K562 (cell line): Measurements from ENCODE around the gene C2orf76. TPM values are rescaled to one million over a fixed set of nuclear protein-coding genes. Genes with fewer than 3 reads are reported as not detected.

ENCODE experiments used
- ATAC-seq: fragments of 200-7000 bp; cut with Tn5 transposase; 3 replicates; pipeline ENCODE4 v1.9.1; 2020; ENCODE audit warnings: moderate library complexity
- BruUV-seq: library from RNA; stranded (reverse); fragments of 400-500 nt; replicated peaks from 2 replicates; lab custom pipeline; 2021; lab: Mats Ljungman, UMichigan
- CTCF ChIA-PET: fragments of 300-600 bp; formaldehyde crosslinking; extraction: SDS; loops from one replicate; lab custom pipeline; 2021; ENCODE audit warnings: low intra/inter-chr PET ratio; lab: Yijun Ruan, JAX
- POLR2A ChIA-PET: fragments of 300-600, 350-650 bp; sonication (Branson Sonifier 250); formaldehyde crosslinking; extraction: SDS; loops from one replicate; lab custom pipeline; 2021; ENCODE audit warnings: antibody characterized with exemption, inconsistent platforms; lab: Yijun Ruan, JAX
- DNase-seq, 4 experiments: peaks; one replicate each; pipeline versions ENCODE4 v3.0.0 to v3.0.0-alpha.2; 2011 to 2018; ENCODE audit warnings: low spot score in 3 of 4, mixed read lengths in 3 of 4; ENCODE audit errors: extremely low read depth in 1 of 4
- FAIRE-seq: peaks from 2 replicates; lab custom pipeline; 2011; peaks lifted over from hg19 to GRCh38; lab: Jason Lieb, UNC
- H2AFZ ChIP-seq: 2 replicates; pipeline ENCODE4 v1.6.0; 2011; ENCODE audit warnings: low read depth, low read length, control low read depth, inconsistent platforms
- H3K27ac ChIP-seq: fragments of 200-600 bp; 3 replicates; pipeline ENCODE4 v1.8.0; 2011; ENCODE audit warnings: low read depth, mild to moderate bottlenecking, control low read depth, inconsistent platforms, low read length, moderate library complexity, mixed read lengths; ENCODE audit errors: extremely low read depth
- H3K27me3 ChIP-seq, 2 experiments: fragments of 300-600 bp in 1 of 2; 2 replicates in 1 of 2; 3 replicates in 1 of 2; pipeline versions ENCODE4 v1.6.0 to v1.8.0; 2011; ENCODE audit warnings: inconsistent platforms in 2 of 2, low read length in 2 of 2, mild to moderate bottlenecking in 1 of 2, mixed read lengths in 1 of 2, moderate library complexity in 1 of 2; ENCODE audit not compliant: control insufficient read depth in 2 of 2, insufficient read depth in 2 of 2
- H3K36me3 ChIP-seq: fragments of 300-600 bp; 3 replicates; pipeline ENCODE4 v1.8.0; 2011; ENCODE audit warnings: mild to moderate bottlenecking, low read length, inconsistent platforms; ENCODE audit not compliant: control insufficient read depth, insufficient read depth
- H3K4me1 ChIP-seq, 2 experiments: fragments of 200-600 bp in 1 of 2; replicated peaks in 1 of 2; 2 replicates in 1 of 2; 3 replicates in 1 of 2; pipeline versions ENCODE4 v1.5.1 to v1.8.0; 2011; ENCODE audit warnings: inconsistent platforms in 2 of 2, low read length in 2 of 2, mild to moderate bottlenecking in 1 of 2, mixed read lengths in 1 of 2, moderate library complexity in 1 of 2; ENCODE audit not compliant: control insufficient read depth in 2 of 2, insufficient read depth in 2 of 2
- H3K4me2 ChIP-seq: 2 replicates; pipeline ENCODE4 v1.6.1; 2011; ENCODE audit warnings: low read length, control low read depth, inconsistent platforms, mixed read lengths; ENCODE audit not compliant: insufficient read depth
- H3K4me3 ChIP-seq: fragments of 200-600 bp; sonication (generic), shearing (Covaris generic); 2 replicates; pipeline ENCODE4 v1.5.1; 2016; ENCODE audit warnings: control low read depth, inconsistent platforms
- H3K79me2 ChIP-seq: fragments of 200-600 bp; 3 replicates; pipeline ENCODE4 v1.8.0; 2011; ENCODE audit warnings: low read length, inconsistent platforms; ENCODE audit not compliant: control insufficient read depth, insufficient read depth
- H3K9ac ChIP-seq, 2 experiments: 2 replicates each; pipeline versions ENCODE4 v1.6.0 to v1.6.1; 2011; ENCODE audit warnings: low read depth in 2 of 2, low read length in 2 of 2, control low read depth in 1 of 2, inconsistent platforms in 1 of 2, mild to moderate bottlenecking in 1 of 2, mixed read lengths in 1 of 2; ENCODE audit not compliant: insufficient read depth in 1 of 2
- H3K9me1 ChIP-seq: one replicate; pipeline ENCODE4 v1.6.0; 2011; ENCODE audit warnings: inconsistent platforms, mild to moderate bottlenecking, low read length, moderate library complexity; ENCODE audit not compliant: control insufficient read depth, insufficient read depth
- H3K9me3 ChIP-seq: replicated peaks from 2 replicates; pipeline ENCODE4 v1.5.1; 2011; ENCODE audit warnings: low read depth, low read length, inconsistent platforms; ENCODE audit not compliant: control insufficient read depth, insufficient read depth
- H4K20me1 ChIP-seq: replicated peaks from 2 replicates; pipeline ENCODE4 v1.6.1; 2011; ENCODE audit warnings: low read length, inconsistent platforms, mixed read lengths; ENCODE audit not compliant: control insufficient read depth, insufficient read depth
- FOXA1 ChIP-seq: fragments of 450-650 bp; IDR thresholded peaks from 2 replicates; pipeline ENCODE4 v1.6.1; 2016; ENCODE audit warnings: mild to moderate bottlenecking, borderline replicate concordance
- KHSRP ChIP-seq: fragments of 450-650 bp; IDR thresholded peaks from 2 replicates; pipeline ENCODE4 v1.6.1; 2017
- LCOR ChIP-seq: sonication (generic); formaldehyde crosslinking; IDR thresholded peaks from 2 replicates; pipeline ENCODE4 v1.8.0; 2022; ENCODE audit warnings: mild to moderate bottlenecking, missing genetic modification reagents
- ZNF311 ChIP-seq: fragments of 250-450 bp; sonication (Bioruptor Pico); IDR thresholded peaks from 2 replicates; pipeline ENCODE4 v1.4.0; 2020; ENCODE audit warnings: mild to moderate bottlenecking, moderate library complexity
- ZNF785 ChIP-seq: fragments of 250-450 bp; sonication (Bioruptor Pico); IDR thresholded peaks from 2 replicates; pipeline ENCODE4 v1.4.0; 2020; ENCODE audit warnings: mild to moderate bottlenecking
- whole genome bisulfite sequencing: fragments of 100-300 bp; shearing (Covaris generic); methylation state at CpG from one replicate; pipeline ENCODE4 v1.1.6; 2016; ENCODE audit warnings: low coverage, mixed read lengths; ENCODE audit not compliant: insufficient coverage; ENCODE audit errors: missing lambda C conversion rate; 5-methylcytosine and 5-hydroxymethylcytosine counted together
- in situ Hi-C: fragments of 300-500 bp; cut with MboI; formaldehyde crosslinking; loops from 4 replicates; pipeline ENCODE4 v1.15.0; 2018; ENCODE audit warnings: inconsistent platforms, mixed read lengths
- intact Hi-C: fragments of 100-400 bp; cut with micrococcal nuclease; formaldehyde crosslinking; loops from 2 replicates; pipeline ENCODE4 v1.14.2; 2022
- polyA plus RNA-seq, 8 experiments: library from polyadenylated mRNA; depleted of rRNA in 4 of 8; stranded (reverse) in 5 of 8; unstranded in 3 of 8; fragments of >200 nt; fragmentation: Nextera tagmentation in 2 of 8; fragmentation: Illumina TruSeq in 1 of 8; extraction: Ambion mirVana in 2 of 8; extraction: Trizol in 1 of 8; gene quantifications; 2 replicates each; pipeline versions ENCODE4 v1.2.1 to v1.2.3, GENCODE V29; 2011 to 2014; ENCODE audit warnings: inconsistent platforms in 1 of 8, missing spikeins in 1 of 8
- total RNA-seq, 7 experiments: library from RNA; depleted of rRNA in 6 of 7; stranded (reverse); fragments of >200 nt in 6 of 7; fragmentation: Illumina TruSeq in 2 of 7; extraction: Trizol in 2 of 7; gene quantifications; 2 replicates each; pipeline versions ENCODE4 v1.2.1 to v1.2.3, GENCODE V29; 2011 to 2021; ENCODE audit warnings: low replicate concordance in 1 of 7
- TF ChIP-seq, protein P1 (sequence below): IDR thresholded peaks from 2 replicates; pipeline ENCODE4 v1.6.1; 2012; ENCODE audit warnings: low read depth, low read length, improper control_type of control experiment, borderline replicate concordance
- TF ChIP-seq, protein P2 (sequence below): fragments of 450-650 bp; IDR thresholded peaks from 2 replicates; pipeline ENCODE4 v1.6.1; 2016; ENCODE audit warnings: antibody characterized with exemption
- TF ChIP-seq, protein P3 (sequence below): sonication (generic); formaldehyde crosslinking; IDR thresholded peaks from 2 replicates; pipeline ENCODE4 v1.4.0; 2020; ENCODE audit warnings: mild to moderate bottlenecking, missing genetic modification reagents
- TF ChIP-seq, protein P4 (sequence below): fragments of 450-650 bp; IDR thresholded peaks from 2 replicates; pipeline ENCODE4 v1.6.1; 2017; ENCODE audit warnings: antibody characterized with exemption

Gene C2orf76
- total and polyA plus RNA-seq, 9 of the 15 experiments (the other 6 are each of a cell fraction or from before 2014, with no cell fraction given), result 4.8 to 26.2 (median 14.5) TPM

DNA sequence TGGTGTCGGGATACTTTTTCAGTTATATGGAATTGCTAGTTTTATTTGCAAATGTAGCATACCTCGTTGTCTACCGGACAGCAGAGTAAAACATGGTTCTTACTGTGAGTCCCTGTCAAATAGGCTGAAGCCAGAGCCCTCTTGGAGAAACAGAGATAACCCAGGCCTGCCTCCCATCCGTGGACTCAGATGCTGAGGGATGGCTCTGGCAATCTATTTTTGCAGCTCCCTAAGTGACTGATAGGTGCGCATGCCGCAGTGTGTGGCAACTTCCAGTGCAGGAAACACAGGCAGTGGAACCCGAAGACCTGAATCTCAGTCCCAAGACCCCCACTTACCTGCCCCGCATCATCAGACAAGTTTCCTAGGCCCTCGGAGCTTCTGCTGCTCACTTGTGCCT is 109.4 kb downstream of the C2orf76 start:
- ATAC-seq (no peak), DNase-seq (no peak), FAIRE-seq (no peak)
- no peaks in the 10 kb centered on the region for H3K27me3 ChIP-seq
- 90% methylated on average over 8 of the region's 9 CpGs for WGBS
- no peak overlapping the region for H3K4me2 ChIP-seq
- intact Hi-C loops (no loop called here), in situ Hi-C loops (no loop called here)
- no peak overlapping the region for H2AFZ ChIP-seq
- ChIA-PET CTCF (no interaction called here), POLR2A (interaction anchor here (1.0 kb wide), 1 partner anchor 16 kb away, joined by 3 read pairs; no protein-coding TSS in a partner anchor)
- H3K4me1 ChIP-seq, result no peaks in the 10 kb centered on the region
- no peak overlapping the region for H3K4me3 ChIP-seq
- no TSS peak for BruUV-seq
- H3K9ac ChIP-seq, result no peak overlapping the region
- H3K36me3 ChIP-seq, result peaks cover 60% of the 10 kb centered on the region; the same call in 2 of the 3 replicates
- no peaks in the 10 kb centered on the region for H3K79me2 ChIP-seq
- no peak overlapping the region for H3K27ac ChIP-seq
- no peaks in the 10 kb centered on the region for H3K9me3 ChIP-seq
- TF ChIP-seq, protein P1, sequence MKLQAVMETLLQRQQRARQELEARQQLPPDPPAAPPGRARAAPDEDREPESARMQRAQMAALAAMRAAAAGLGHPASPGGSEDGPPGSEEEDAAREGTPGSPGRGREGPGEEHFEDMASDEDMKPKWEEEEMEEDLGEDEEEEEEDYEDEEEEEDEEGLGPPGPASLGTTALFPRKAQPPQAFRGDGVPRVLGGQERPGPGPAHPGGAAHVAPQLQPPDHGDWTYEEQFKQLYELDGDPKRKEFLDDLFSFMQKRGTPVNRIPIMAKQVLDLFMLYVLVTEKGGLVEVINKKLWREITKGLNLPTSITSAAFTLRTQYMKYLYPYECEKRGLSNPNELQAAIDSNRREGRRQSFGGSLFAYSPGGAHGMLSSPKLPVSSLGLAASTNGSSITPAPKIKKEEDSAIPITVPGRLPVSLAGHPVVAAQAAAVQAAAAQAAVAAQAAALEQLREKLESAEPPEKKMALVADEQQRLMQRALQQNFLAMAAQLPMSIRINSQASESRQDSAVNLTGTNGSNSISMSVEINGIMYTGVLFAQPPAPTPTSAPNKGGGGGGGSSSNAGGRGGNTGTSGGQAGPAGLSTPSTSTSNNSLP, result no peak
- TF ChIP-seq LCOR (CRISPR knock-in tag) (no peak), ZNF311 (CRISPR knock-in tag) (no peak), FOXA1 (no peak), KHSRP (no peak), ZNF785 (CRISPR knock-in tag) (no peak)
- TF ChIP-seq, protein P2, sequence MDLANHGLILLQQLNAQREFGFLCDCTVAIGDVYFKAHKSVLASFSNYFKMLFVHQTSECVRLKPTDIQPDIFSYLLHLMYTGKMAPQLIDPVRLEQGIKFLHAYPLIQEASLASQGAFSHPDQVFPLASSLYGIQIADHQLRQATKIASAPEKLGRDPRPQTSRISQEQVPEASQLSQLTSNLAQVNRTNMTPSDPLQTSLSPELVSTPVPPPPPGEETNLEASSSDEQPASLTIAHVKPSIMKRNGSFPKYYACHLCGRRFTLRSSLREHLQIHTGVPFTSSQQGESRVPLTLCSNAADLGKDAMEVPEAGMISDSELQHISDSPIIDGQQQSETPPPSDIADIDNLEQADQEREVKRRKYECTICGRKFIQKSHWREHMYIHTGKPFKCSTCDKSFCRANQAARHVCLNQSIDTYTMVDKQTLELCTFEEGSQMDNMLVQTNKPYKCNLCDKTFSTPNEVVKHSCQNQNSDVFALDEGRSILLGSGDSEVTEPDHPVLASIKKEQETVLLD, result no peak
- TF ChIP-seq, protein P3, sequence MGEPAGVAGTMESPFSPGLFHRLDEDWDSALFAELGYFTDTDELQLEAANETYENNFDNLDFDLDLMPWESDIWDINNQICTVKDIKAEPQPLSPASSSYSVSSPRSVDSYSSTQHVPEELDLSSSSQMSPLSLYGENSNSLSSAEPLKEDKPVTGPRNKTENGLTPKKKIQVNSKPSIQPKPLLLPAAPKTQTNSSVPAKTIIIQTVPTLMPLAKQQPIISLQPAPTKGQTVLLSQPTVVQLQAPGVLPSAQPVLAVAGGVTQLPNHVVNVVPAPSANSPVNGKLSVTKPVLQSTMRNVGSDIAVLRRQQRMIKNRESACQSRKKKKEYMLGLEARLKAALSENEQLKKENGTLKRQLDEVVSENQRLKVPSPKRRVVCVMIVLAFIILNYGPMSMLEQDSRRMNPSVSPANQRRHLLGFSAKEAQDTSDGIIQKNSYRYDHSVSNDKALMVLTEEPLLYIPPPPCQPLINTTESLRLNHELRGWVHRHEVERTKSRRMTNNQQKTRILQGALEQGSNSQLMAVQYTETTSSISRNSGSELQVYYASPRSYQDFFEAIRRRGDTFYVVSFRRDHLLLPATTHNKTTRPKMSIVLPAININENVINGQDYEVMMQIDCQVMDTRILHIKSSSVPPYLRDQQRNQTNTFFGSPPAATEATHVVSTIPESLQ (CRISPR knock-in tag), result no peak
- TF ChIP-seq, protein P4, sequence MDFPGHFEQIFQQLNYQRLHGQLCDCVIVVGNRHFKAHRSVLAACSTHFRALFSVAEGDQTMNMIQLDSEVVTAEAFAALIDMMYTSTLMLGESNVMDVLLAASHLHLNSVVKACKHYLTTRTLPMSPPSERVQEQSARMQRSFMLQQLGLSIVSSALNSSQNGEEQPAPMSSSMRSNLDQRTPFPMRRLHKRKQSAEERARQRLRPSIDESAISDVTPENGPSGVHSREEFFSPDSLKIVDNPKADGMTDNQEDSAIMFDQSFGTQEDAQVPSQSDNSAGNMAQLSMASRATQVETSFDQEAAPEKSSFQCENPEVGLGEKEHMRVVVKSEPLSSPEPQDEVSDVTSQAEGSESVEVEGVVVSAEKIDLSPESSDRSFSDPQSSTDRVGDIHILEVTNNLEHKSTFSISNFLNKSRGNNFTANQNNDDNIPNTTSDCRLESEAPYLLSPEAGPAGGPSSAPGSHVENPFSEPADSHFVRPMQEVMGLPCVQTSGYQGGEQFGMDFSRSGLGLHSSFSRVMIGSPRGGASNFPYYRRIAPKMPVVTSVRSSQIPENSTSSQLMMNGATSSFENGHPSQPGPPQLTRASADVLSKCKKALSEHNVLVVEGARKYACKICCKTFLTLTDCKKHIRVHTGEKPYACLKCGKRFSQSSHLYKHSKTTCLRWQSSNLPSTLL, result no peak
- no peaks in the 10 kb centered on the region; the same call in 1 of the 2 replicates for H4K20me1 ChIP-seq
- H3K9me1 ChIP-seq, result no peaks in the 10 kb centered on the region
